DMS53 treated with DMSO at 0.1 percent for 48 hours (cell line): ENCODE results near the gene IKBKE.
A peak's percentile ranks its signal among the peaks of the same experiment; 100 is the strongest.

Experiments
- DNase-seq: peaks from one replicate; lab custom pipeline; 2025; ENCODE audit not compliant: unreplicated experiment; lab: John Stamatoyannopoulos, UW

Gene IKBKE

DNA sequence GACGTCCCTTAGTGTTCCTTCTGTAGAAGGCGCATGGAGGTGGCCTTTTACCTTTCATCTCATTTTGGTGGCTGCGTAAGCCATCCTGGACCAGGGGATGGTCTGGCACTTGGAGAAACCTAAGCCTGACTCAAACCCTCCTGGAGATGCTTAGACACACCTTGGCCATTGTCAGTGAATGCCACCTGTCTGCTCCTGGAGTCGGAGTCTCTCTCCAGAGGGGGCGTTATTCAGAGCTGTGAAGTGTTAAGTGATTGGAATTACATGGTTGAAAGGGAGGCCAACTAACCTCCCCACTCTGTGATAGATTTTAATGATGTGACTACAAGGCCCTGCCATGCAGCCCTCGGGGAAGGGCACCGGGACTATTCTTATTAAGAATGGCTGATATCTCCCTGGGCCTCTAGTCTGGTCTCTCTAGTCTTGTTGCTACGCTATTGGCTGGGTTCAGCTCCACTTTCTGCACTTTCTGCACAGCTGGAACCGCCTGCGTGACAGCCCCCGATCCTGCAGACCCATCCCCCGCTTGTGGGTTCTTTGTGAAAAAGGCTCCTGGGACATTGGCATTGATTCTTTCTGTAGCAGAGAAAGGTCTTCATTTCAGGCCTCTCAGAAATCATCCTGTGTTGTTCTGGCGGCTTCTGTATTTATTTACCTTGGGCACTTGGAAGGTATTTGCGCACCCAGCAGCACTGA, 41.2 kb downstream of the IKBKE start:
- DNase-seq: no peak

GRCh38 chr1:206512058-206512850, 42.0 kb downstream of the IKBKE start:
- peak; percentile 21 for DNase-seq

GRCh38 chr1:206512851-206513180, 42.5 kb downstream of the IKBKE start:
- no peak for DNase-seq

- no peak for DNase-seq
Measured at GRCh38 chr1:206513312-206514111, 43.2 kb downstream of the IKBKE start.

- no peak for DNase-seq
Measured at GRCh38 chr1:206514813-206515387, 44.6 kb downstream of the IKBKE start.

- DNase-seq: no peak
Measured at GRCh38 chr1:206516728-206516990, 46.4 kb downstream of the IKBKE start.

- DNase-seq: no peak
Measured at GRCh38 chr1:206517784-206518183, 47.5 kb downstream of the IKBKE start.

DNA sequence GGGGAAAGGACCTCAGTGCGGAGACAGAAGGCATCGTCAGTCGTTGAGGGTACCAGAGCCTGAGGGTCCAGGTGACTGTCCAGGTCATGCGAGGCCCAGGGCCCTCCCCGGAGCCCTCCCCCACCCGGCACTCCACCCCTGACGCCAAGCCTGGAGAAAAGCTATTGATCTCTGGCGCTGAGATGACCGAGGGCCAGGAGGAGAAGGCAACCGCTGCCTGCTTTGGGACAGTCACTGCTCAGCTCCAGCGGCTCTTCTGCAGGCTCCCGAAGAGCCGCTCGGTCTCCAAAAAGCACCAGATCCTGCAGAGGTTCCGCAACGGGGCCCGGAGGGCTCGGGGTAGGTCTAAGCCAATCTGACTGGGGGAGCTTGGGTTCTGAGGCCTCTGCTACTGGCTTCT, 47.9 kb downstream of the IKBKE start:
- no peak for DNase-seq

DNA sequence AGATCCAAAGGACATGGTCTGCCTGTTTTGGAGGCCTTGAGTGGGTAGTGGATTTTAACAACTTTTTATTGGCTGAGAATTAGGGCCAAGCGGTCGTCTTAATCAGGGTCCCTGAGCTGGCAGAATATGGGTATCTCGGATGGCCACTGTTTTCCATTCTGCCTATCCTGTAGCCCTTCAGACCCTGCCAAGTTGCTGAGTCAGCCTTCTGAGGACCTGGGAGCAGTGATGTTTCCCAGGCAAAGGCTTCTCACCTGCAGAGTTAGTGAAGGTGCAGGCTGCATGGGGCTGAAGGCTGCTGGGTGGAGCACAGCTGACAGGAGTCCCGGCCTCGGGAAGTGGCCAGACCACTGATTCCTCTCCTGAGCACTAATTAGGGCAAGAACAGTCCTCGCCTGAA, 48.5 kb downstream of the IKBKE start:
- no peak for DNase-seq

GRCh38 chr1:206521127-206521526, 50.9 kb downstream of the IKBKE start:
- DNase-seq: peak; percentile 99

GRCh38 chr1:206521694-206522402, 51.6 kb downstream of the IKBKE start:
- DNase-seq: peak; percentile 28

DNA sequence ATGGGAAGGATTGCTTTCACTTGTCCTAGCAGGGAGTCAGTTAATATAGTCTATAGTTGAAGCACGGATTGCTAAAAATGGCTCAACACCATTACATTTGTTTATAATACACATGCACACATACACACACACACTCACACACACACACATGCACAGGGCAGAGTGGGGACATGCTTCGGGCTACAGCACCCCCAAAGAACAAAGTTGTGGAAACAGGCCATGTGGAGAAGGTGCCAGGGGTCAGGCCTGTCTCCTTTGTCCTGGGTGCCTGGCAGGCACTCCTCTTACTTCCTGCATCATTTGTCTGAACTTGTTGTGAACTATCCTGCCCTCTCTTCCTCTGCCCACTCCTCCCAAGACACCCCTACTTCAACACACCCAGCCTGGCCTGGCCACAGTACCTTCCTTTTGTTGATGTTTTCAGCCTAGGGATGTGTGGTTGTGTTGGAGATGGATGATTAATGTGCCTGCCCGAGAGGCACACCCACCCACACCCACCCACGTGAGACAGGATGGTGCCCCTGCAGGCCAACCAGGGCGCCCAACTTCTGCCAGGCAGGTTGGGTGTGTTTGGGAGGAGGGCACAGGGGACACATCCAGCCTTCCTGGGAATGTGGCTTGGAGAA, 54.6 kb downstream of the IKBKE start:
- no peak for DNase-seq

DNA sequence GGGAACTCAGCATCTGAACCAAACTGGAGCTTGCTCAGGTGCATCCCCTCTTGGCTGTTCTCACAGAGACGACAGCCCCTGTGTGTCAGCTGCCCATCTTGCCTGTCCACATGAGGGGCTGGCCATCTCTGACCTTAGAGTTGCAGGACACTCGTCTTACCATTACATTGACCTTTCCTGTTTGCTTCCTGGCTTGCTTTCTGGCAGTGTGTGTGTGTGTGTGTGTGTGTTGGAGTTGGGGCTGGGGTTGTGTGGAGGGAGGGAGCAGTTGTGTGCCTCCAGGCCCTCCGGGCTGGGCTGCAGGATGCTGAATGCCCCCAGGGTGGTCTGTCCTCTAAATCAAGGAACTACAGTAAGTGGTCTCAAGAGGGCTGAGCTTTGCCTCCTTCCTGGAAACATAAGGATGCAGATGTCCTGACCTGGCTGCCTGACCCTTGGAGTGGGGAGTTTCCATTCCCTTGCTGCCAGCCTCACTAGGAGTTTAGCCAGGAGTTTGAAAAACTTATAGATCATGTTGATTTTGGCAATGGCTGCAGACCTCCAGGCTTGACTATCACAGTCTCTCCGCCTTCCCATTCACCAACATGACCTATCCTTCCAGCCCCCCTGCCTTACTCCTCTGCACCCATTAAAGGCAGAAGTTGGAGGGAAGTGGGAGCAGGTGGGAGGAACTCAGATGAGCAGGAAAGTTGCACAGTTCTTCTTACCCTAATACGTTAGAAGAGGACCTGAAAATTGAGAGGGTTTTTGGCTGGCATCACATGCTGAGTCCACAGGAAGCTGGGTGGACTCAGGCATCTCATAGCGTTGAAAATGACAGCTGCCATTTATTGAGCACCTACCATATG, 56.0 kb downstream of the IKBKE start:
- no peak for DNase-seq

DNA sequence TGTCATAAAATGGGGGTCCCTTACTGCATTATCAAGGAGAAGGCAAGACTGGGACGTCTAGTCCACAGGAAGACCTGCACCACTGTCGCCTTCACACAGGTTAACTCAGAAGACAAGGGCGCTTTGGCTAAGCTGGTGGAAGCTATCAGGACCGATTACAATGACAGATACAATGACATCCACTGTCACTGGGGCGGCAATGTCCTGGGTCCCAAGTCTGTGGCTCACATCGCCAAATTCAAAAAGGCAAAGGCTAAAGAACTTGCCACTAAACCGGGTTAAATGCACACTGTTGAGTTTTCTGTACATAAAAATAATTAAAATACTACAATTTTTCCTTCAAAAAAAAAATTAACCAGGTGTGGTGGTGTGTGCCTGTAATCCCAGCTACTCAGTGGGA, 59.1 kb downstream of the IKBKE start:
- no peak for DNase-seq

DNA sequence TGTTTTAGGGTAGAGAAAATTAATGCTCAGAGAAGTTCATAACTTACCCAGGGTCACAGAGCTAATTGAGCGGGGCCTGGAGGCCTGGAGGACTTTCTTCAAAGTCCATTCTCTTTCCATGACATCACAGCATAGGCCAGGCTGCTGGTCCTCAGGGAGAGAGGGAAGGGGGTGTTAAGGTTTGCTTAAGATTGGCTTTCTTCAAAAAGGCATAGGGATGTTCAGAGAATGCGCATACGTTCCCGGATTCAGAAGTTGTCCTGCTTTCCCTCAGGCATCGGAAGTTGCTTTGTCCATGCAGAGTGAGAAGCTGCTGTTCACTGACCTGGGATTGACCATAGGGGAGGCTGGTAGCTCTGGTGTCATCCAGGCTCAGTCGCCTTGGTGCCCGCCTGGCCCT, 62.1 kb downstream of the IKBKE start:
- no peak for DNase-seq

DNA sequence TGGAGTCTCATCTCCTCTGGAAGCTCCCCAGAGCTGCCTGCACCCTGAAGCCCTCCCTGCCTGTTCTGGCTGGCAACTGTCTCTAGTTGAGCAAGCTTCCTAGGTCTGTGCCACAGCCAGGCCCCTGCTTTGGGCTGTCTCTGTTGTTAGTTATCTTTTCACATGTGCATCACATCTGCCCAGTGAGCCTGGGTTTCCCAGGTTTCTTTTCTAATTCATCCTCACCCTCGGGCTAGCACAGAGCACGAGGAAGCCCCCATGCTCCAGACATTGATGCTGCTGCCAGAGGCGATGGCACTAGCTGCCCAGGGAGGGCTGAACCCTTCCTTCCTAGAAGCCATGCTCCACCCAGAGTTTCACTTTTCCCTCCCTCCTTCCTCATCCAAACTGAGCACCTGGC, 64.3 kb downstream of the IKBKE start:
- no peak for DNase-seq

DNA sequence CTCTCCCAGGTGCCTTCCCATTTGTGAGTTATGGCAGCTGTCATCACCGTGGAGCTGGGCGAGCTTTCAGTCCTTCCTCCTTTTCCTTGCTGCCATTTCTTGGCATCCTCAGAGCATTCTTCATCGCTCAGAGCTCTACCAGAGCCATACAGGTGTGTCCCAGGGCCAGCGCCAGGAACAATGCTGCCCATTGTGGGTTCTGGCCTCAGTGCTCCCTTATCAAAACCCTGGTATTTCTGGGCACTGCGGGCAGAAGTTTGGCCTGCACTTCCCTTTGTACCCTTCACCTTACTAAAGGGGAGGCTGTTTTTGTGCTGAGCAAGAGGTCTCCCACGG, 65.5 kb downstream of the IKBKE start:
- DNase-seq: no peak

- no peak for DNase-seq
Measured at GRCh38 chr1:206537141-206537540, 66.9 kb downstream of the IKBKE start.

DNA sequence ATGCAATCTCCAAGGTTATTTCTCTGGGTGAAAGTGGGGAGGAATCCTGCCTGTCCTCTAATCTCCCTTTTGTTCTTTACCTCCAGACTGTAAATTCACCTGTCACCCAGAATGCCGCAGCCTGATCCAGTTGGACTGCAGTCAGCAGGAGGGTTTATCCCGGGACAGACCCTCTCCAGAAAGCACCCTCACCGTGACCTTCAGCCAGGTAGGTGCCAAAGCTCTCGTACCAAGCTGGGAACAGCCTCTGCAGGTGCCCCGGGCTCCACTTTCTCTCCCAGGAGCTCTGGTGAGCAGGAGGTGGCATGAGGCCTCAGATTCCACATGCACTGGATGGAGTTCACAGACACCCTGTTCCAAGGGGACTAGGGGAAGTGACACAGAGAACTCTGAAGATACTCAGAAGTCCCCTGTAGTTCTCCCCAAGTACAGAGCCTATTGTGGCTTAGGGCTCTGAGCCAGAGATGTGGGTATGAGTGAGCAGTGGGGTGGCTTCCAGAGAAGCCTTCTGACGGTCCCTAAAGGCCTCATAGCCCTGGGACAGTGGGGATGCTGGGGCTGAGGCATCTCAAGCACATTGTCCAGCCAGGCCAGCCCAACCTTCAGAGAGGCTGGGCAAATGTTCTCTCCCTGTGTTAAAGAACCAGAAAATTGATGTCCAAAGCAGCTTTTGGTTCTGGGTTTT, 68.0 kb downstream of the IKBKE start:
- no peak for DNase-seq
